Glomerular visceral epithelial cell (primary cell): ENCODE data around the gene ANO8.
A peak's percentile ranks its signal among the peaks of the same experiment; 100 is the strongest.

Source experiments
- DNase-seq: peaks from one replicate; pipeline ENCODE4 v3.0.0-alpha.2; 2016; ENCODE audit errors: extremely low spot score

The ANO8 gene

DNA sequence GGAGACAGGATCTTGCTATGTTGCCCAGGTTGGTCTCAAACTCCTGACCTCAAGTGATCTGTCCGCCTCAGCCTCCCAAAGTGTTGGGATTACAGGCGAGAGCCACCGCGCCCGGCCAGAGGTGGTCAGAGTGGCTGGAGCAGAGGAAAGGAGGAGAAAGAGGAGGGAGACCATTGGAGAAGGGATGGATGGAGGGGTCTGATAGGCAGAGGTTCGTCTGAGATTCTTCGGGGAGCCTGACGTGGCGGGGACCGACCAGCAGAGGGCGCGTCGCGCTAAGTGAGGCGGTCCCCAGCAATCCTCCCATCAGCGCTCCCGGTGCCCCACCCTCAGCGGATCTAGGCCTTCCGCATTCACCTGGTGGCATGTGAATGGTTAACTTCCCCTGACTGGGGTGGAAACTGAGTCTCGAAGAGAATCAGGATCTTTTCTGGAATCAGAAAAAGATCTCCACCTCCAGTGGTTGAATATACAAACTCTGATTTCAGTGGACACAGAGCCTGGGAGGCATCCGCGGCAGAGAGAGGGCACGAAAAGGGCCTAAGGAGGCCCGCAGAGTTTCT lies 11.5 kb upstream of the ANO8 start:
- DNase-seq, result peak; percentile 74

DNA sequence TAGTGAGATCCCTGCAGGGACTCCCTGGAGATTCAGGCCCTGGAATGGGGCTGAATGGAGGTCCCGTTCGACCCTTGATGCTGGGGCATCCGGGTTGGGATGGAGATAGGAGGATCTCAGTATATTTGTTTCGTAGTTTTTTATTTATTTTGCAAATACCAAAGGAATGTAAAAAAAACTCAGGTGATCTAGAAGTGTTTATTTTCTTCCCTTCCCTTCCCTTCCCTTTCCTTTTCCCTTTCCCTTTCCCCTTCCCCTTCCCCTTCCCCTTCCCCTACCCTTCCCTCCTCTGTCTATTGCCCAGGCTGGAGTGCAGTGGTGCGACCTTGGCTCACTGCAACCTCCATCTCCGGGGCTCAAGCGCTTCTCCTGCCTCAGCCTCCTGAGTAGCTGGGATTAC lies 7.2 kb upstream of the ANO8 start:
- DNase-seq, result no peak

DNA sequence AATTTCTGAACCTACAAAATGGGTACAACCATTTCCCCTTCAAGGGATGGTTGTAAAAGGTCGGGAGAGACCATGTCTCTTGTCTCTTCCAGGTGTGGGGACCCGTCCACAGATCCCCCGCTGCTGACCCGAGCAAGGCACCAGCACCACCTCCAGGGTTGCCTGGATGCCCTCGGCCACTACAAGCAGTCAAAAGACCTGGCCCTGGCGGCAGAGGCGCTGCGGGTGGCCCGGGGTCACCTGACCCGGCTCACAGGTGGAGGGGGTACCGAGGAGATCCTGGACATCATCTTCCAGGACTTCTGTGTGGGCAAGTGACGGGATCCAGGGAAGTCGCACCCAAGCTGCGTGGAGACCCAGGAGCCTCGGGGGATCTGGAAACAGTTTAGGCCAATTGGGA lies 6.7 kb upstream of the ANO8 start:
- no peak for DNase-seq

DNA sequence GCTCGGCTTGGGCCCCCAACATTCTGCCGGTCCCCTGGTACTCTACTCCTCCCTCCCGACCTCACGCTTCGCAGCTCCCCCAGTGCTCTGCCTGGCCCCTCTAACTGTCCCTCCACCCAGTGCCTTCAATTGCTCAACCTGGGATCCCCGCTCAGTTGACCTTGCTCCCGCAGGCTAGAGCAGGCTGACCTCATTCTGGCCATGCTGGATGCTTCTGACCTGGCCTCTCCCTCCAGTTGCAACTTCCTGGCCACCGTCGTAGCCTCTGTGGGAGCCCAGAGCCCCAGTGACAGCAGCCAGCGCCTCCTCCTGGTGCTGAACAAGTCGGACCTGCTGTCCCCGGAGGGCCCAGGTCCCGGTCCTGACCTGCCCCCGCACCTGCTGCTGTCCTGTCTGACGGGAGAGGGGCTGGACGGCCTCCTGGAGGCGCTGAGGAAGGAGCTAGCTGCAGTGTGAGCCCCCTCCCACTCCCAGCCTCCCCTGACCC lies 6.3 kb upstream of the ANO8 start:
- DNase-seq, result no peak

DNA sequence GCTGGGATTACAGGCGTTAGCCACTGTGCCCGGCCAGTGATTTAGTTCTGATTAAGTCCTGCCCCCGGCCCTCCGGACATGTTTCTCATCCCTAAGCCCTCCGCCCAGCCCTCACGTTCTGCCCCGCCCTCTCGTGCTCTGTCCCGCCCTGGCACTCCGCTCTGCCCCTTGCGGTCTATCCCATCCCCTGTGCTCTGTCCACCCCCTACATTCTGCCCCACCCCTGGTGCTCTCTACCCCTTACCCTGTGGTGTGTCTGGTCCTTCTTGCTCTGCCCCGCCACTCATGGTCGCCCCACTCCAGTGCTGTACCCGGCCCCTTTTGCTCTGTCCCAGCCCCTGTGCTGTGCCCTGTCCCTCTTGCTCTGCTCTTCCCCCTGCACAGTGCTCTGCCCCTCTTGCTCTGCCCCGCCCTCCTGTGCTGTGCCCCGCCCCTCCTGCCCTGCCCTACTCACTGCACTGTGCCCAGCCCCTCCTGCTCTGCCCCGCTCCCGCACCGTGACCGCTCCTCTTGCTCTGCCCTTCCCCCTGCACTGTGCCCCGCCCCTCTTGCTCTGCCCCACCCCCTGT lies 5.7 kb upstream of the ANO8 start:
- DNase-seq, result no peak

DNA sequence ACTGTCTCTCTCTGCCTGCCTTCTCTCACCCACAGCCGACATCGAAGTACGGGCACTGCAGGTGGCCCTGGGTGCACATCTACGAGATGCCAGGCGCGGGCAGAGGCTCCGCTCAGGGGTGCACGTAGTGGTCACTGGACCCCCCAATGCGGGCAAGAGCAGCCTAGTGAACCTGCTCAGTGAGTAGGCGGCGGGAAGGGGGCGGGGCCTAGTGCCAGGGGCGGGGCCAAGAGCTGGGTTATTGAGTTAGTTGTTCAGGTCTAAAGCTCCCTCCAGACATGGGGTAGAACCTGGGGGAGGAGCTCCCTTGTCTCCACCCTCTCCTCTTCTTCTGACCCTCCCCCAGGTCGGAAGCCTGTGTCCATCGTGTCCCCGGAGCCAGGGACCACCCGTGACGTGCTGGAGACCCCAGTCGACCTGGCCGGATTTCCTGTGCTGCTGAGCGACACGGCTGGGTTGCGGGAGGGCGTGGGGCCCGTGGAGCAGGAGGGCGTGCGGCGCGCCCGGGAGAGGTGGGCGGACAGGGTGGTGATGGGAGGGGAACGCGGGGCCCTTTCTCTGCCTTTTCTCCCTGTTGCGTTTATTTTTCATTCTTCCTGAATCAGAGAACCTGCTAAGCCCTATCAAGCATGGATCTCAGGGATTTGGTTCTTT lies 4.6 kb upstream of the ANO8 start:
- peak; percentile 18 for DNase-seq

DNA sequence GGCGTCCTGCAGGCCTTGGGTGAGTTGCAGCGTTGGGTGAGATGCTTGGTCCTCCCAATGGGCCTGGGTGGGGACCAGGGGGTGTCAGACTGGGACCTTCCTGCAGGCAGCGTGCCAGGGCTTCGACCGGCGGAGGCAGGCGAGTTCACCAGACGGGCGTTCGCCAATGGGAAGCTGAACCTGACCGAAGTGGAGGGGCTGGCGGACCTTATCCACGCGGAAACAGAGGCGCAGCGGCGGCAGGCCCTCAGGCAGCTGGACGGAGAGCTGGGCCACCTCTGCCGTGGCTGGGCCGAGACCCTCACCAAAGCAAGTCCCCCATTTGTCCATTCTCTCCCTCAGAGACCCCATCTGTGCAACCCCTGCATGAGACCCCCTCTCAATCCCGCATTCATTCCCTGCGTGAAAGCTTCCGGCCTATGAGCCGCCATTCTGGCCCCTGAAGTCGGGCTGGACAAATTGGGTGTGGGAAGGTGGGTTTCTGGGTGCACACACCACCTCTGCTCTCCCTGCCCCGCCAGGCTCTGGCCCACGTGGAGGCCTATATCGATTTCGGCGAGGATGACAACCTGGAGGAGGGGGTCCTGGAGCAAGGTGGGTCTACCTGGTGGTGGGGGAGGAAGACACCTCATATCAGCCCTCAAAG lies 3.9 kb upstream of the ANO8 start:
- no peak for DNase-seq

DNA sequence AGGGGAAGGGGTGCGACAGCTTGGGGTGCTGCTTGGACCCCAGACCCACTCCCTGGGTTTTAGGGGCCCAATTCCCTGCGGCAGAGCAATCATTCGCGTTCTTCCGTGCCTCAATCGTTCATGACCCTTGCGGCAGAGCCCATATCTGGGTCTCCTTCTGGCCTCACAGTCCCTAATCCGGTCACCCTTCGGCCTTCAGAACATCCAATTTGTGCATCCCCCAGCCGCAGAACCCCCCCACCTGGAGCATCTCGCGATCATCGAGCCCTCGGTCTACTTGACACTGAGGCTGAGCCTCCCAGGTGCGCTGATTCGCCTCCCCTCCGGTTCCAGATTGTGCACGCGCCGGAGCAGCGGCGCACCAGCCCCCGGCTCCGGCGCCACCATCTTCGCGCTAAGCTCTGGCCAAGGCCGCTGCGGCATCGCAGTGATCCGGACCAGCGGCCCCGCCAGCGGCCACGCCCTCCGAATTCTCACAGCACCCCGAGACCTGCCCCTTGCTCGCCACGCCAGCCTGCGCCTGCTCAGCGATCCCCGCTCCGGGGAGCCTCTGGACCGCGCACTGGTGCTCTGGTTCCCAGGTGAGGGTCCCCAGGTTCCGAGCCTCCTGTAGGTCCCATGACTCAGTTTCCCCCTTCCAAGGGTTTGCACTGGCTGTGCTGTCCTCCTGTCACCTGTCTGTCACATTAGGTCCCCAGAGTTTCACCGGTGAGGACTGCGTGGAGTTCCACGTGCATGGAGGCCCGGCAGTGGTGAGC lies 3.2 kb upstream of the ANO8 start:
- DNase-seq, result peak; percentile 37

DNA sequence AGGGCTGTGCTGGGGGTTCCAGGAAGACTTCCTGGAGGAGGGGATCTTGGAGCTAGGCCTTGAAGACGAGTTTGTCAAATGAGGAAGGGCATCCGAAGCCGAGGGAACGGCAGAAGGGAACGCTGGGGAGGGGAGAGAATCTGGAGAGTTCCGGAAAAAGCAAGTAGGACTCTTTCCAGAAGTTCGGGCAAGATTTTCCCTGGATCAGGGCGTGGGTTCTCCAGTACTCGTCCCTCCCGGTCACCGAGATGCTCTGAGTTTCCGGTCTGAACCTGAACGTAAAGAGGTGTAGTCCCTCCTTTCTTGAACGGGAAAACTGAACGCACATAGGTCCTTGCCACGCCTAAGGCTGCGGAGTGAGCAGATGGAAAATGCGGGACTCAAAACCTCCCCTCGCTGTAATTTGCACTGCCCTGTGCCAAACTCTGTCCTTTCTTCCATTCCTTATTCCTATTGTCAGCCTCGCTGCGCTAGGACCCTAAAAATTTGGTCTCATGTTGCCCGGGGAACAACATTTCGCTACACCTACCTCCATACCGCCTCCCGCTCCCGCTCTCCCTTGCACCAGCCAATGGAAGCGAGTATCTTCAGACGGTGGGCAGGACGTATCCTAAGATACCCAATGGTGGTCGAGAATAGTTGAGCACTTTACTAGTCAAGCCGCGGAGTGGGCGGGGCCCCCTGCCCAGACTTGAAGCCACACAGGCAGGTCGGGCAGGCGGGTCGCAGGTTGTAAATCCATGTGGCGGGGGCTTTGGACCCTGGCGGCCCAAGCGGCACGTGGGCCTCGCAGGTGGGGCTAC lies 2.4 kb upstream of the ANO8 start, which contains the start of gene GTPBP3:
GTPBP3 (plus strand) TSS at position 682 of the 803 bp plus-strand sequence; CDS start at position 741, 59 bp downstream.
- DNase-seq, result peak; percentile 98

DNA sequence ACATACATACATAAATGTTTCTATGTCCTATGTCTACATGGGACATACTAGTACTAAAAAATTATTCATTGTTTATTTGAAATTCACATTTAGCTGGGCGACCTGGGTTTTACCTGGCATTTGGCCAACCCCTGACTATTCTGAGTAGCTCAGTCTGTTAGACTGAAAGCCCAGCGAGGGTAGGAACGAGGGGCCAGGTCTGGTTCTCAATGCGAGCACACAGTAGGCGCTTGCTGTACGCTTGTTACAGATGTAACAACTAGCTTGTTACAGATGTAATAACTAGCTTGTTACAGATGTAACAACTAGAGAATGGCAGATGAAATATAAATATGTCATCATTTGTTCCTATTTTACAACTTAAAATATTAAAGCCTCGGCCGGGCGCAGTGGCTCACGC lies 920 bp upstream of the ANO8 start:
- DNase-seq, result no peak

DNA sequence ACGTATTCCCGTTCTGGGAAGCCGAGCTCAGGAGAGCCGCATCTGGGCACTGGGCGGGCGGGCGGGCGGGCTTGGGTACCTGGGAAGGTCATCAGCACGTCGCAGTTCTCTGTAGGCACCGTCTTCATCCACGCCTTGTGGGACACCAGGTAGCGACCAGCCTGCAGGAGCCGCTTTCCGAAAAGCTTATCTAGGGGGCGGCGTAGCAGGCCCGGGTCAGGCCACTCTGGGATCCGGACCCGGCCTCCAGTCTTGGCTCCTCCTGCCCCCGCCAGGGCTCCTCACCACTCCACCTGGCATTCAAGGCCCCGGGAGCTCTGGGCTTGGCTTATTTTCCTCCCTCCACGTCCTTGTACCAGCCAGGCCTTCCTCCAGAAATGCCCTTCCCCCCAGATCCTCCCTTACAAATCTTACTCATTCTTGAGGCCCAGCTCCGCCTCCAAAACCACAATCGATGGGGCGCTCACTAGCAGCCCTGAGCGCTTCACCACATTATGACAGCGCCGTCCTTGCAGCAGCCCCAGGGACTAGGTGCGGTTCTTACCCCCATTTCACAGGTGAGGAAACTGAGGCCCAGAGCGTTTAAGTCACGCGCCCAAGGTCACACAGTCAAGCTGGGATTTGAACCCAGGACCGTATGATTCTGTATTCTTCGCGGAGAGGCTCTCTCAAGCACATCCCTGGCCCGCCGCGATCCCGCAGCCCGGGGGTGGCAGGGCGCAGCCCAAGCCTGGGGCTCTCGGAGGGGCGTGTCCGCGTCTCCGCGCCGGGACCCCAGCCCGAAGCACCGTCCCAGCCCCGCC lies 843 bp downstream of the ANO8 start:
- DNase-seq, result peak; percentile 90

DNA sequence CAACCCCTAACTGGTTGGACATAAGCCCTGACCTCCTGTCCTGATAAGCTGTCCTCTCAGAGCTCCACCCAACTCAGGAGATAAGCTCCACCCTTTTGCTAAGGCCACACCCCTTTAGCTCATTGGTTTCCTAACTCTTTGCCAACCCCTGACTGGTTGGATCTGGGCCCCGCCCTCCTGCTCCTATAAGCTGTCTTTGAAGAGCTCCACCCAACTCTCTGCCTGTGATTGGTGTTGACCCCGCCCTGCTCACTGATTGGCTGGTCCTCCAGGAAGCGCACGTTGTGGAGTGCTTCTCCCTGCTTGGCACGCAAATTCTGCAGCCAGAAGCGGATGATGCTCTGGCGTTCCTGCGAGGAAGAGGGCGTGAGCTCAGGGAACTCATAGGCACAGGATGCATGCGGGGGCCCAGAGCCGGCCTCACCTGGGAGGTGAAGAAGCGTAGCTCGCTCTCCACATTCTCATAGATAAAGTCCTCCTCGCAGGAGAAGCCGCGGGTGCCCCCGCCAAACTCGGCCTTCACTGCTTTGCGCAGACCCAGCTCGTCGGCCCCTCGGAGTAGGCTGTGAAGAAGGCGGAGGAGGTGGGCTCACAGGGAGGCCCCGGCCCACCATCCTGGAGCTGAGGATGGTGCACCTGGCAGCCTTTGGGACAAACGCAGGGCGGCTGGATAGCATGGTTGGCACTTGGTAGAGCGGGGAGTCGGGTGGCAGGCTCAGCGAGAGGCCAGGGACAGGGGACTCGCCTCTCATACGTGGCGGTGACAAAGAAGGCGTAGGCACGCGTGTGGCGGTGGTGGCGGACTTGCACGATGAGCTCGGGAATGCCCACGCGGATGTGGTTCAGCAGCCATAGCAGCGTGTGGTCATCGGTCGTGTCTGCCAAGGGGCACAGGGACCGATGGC lies 1.7 kb downstream of the ANO8 start:
- DNase-seq, result peak; percentile 52

DNA sequence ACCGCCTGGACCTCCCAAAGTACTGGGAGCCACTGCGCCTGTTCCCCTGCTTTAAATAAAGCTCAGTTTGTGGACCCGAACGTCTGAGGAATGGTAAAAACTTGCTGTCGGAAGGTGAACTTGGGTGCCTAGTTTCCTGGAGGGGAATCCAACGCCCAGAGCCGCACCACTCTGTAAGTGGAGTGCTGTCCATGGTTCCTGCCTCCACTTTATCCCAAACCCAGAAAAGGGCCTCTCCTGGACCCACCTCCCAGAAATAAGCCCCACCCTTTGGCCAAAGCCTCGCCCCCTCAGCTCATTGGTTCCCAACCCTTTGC lies 2.3 kb downstream of the ANO8 start:
- DNase-seq, result no peak

DNA sequence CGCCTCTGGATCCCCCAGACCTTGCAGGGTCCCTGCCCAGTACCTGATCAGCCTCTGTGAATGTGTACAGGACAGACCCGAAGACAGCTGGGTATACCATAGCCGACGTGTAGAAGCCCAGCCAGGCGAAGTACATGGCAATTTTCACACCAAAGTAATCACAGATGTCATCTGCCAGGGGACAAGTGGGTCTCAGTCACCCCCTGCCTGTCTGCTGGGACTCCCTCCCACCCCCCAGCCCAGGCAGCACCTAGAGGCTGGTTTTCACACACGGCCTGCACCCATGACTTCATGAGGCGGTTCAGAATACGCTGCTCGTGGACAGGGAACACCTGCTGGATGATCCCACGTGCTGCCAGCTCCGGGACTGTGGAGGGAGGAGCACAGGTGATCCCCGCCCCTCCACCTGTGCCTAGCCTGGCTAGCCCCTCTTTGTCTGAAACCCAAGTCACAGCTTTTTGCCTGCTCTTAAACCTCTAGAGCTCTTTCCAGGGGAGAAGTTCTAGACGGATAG lies 3.6 kb downstream of the ANO8 start:
- DNase-seq, result no peak

DNA sequence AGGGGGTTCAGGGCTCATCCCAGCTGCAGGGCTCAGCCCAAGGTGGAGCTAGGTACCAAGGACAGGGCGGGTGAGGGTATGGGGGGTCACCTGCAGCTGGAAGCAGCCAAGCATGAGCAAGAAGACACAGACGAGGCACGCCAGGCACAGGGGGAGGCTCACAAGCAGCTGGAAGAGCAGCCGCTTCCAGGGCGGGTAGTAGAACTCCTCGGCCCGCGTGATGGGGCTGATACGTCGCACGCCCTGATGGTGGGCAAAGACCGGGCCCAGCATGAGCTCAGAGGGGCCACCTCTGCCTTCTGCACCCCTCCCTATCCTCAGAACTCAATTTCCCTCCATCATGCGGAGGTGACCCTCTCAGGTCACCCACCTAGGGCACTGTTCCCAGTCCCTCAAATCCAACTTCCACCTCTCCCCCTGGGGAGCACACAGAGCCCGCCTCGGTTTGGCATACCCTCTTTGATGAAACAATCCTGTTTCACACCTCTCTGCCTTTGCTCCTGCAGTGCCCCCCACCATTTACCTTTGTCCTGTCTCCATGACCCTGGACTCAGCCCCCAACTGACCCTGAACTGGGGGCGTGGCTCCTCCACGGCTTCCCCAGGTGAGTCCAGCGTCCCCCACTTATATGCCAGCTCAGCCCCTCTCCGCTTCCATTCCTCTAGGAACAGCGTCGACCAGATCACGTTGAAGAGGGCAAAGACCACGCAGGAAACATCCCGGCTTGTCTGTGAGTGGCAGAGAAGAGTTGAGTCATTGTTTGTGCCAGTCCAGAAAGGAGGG lies 4.2 kb downstream of the ANO8 start:
- no peak for DNase-seq

DNA sequence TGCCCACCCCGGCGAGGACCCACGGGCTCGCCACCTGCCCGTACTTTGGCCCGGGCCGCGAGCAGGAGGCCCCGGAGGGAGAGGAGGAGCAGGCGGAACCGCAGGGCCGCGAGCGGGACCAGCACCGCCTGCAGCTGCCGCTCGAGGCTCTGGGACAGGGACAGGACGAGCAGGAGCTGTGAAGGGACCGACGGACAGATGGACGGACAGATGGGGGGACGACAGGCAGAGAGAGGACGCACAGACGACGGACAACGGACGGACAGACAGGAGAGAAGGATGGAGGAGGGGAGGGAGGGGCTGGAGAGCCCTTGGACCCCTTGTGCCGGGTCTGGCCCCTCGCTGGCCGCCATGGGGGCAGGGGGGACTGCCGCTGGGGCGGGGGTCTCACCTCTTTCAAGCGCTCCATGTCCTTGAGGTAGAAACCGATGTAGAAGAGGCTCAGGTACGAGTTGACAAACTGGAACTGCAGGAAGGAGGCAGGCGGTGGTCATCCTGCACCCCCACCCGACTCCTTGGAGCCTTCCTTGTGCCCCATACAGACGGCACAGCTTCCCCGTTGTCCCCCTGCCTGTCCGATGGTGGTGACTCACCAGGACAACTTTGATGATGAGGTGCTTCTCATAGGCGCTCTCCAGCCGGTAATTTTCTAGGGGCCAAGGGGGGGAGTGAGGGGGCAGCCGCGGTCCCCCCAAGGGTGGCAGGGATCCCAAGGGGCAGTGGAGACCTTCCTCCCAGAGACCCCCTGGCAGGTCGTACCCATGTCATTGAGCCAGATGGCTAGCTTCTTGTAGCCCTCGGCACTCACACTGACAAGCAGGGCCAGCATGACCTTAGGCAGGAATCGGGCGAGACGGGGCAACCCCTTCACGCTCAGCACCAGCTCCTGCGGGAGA lies 5.0 kb downstream of the ANO8 start:
- DNase-seq, result no peak
